ENCODE measurements around the gene MRPL58. TPM values are rescaled to one million over a fixed set of nuclear protein-coding genes. Genes with fewer than 3 reads are reported as not detected.
A peak's percentile ranks its signal among the peaks of the same experiment; 100 is the strongest.
"Not testable (repeated sequence)": the region's sequence is repeated elsewhere in the genome, so short reads cannot be mapped to it uniquely, and the experiment has no call there.

MRPL58 gene
- total RNA-seq, 1 donor from 2014 or later: 33.6 TPM

DNA sequence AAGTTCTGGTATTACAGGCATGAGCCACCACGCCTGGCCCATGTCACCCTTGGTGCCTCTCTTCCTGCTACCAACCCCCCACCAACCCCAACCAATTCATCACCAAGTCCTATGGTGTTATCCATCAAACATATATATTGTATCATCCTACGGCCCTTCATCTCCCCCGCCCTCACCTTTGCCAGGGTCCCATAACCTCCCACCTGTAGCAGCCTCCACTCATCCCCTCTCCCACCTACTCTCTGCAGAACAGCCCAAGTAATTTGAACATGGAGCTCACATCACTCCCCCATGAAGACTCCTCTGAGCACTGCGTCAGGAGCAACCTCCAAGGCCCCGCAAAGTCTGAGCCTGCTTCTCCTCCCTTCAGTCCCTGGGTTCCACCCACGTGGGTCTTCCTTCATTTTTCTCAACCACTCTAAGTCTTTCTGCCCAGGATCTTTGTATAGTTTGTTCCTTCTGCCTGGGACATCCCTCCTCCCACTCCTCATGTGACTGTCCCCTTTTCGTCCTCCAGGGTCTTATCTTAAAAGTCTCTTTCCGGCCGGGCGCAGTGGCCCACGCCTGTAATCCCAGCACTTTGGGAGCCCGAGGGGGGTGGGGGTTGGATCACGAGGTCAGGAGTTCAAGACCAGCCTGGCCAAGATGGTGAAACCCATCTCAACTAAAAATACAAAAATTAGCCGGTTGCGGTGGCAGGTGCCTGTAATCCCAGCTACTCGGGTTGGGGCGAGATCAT is 32.9 kb upstream of the MRPL58 start:
- Histone ChIP-seq H3K4me1 (peaks cover 9% of the 10 kb centered on the region), H3K27ac (no peak overlapping the region), H3K36me3 (no peaks in the 10 kb centered on the region), H3K27me3 (no peaks in the 10 kb centered on the region), H3K4me3 (no peak overlapping the region), H3K9me3 (no peaks in the 10 kb centered on the region)
- intact Hi-C loops (cut with DNase I): no loop called here
- TF ChIP-seq, protein P1, sequence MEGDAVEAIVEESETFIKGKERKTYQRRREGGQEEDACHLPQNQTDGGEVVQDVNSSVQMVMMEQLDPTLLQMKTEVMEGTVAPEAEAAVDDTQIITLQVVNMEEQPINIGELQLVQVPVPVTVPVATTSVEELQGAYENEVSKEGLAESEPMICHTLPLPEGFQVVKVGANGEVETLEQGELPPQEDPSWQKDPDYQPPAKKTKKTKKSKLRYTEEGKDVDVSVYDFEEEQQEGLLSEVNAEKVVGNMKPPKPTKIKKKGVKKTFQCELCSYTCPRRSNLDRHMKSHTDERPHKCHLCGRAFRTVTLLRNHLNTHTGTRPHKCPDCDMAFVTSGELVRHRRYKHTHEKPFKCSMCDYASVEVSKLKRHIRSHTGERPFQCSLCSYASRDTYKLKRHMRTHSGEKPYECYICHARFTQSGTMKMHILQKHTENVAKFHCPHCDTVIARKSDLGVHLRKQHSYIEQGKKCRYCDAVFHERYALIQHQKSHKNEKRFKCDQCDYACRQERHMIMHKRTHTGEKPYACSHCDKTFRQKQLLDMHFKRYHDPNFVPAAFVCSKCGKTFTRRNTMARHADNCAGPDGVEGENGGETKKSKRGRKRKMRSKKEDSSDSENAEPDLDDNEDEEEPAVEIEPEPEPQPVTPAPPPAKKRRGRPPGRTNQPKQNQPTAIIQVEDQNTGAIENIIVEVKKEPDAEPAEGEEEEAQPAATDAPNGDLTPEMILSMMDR (IDR thresholded peaks at IDR 0.05): no peak
- TF ChIP-seq POLR2AphosphoS5 (IDR thresholded peaks at IDR 0.05; ENCODE audit: insufficient read depth in 1 of 2, low read depth in 1 of 2) (no peak), POLR2A (IDR thresholded peaks at IDR 0.05) (no peak)
- DNase-seq (ENCODE audit: extremely low spot score in 2 of 2): no peak

DNA sequence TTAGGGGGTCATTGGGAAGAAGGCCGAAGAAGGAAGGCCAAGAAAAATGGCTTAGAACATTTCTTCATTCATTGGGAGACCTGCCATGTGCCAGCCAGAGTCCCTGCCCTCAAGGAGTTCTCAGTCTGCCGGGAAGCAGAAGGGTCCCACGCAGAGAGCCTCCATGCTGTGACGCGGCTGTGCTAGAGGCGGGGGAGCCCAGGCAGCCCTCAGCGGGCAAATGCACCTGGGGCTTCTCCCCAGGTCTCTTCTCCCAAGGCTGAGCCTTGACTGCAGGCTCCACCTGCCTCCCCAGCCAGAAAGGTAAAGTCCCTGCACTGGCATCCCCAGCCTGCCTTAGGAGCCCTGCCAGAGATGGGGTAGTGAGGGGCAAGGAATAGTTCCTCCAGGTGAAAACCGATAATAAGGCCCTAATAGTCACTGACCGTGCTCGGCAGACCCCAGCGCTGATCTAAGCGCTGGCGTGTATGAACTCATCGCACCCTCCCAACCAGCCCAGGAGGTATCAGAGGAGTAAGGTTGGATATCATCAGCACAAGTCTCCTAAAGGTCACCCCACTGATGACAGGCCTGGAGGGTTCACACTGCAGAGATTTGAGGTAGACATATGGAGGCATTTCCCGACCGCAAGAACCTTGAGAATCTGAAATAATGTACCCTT is 31.0 kb upstream of the MRPL58 start:
- Histone ChIP-seq H3K4me3 (peak overlapping the region; percentile 54 to 77), H3K27me3 (no peaks in the 10 kb centered on the region), H3K27ac (peak overlapping the region; percentile 84), H3K9me3 (no peaks in the 10 kb centered on the region), H3K36me3 (no peaks in the 10 kb centered on the region), H3K4me1 (peaks cover 9% of the 10 kb centered on the region)
- DNase-seq (ENCODE audit: extremely low spot score in 2 of 2): no peak
- intact Hi-C loops (cut with DNase I): no loop called here
- TF ChIP-seq, protein P1 (IDR thresholded peaks at IDR 0.05): no peak
- no peak for TF ChIP-seq POLR2A (IDR thresholded peaks at IDR 0.05)
- TF ChIP-seq POLR2AphosphoS5 (IDR thresholded peaks at IDR 0.05; ENCODE audit: insufficient read depth in 1 of 2, low read depth in 1 of 2): no peak

DNA sequence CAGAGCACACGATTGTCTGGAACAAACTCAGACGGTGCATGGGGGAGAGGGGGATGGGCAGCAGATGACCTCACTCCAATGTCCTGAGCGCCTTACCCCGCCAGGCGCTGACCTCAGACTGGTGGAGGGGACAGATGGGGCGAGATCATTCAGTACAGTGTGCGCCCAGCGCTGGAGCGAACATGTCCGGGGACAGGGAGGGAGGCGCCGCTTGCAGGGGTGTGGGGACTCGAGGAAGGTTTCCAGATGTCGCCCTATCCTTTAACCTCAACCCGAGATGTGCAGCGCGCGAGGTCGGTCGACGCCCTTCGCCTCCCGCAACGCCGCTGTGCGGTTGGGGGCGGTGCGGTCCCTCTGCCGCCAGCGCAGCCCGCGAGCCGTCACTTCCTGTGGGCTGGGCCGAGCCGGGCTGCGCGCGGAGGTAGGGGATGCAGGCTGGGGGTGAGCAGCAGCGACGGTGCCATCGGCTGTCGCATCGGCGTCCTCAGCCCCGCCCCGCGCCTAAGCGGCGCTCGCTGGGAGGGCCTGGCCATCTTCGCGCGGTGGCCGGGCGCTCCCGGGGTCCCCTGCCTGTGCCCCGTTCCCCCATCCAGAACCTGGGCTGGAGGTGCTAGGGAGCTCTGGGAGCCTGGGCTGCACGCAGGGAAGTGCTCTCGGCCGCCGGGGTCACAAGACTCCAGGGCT is 30.3 kb upstream of the MRPL58 start:
- intact Hi-C loops (cut with DNase I): no loop called here
- TF ChIP-seq POLR2A (IDR thresholded peaks at IDR 0.05) (peak in 1 of 2 donors; percentile 32), POLR2AphosphoS5 (IDR thresholded peaks at IDR 0.05; ENCODE audit: insufficient read depth in 1 of 2, low read depth in 1 of 2) (peak in 1 of 2 donors; percentile 78)
- TF ChIP-seq, protein P1 (IDR thresholded peaks at IDR 0.05): no peak
- no peaks in the 10 kb centered on the region for H3K9me3 ChIP-seq
- no peaks in the 10 kb centered on the region for H3K36me3 ChIP-seq
- H3K4me1 ChIP-seq: peaks cover 14% of the 10 kb centered on the region
- peak overlapping the region; percentile 84 for H3K27ac ChIP-seq
- no peak for DNase-seq (ENCODE audit: extremely low spot score in 2 of 2)
- H3K27me3 ChIP-seq: no peaks in the 10 kb centered on the region
- H3K4me3 ChIP-seq: peak overlapping the region; percentile 54 to 77

DNA sequence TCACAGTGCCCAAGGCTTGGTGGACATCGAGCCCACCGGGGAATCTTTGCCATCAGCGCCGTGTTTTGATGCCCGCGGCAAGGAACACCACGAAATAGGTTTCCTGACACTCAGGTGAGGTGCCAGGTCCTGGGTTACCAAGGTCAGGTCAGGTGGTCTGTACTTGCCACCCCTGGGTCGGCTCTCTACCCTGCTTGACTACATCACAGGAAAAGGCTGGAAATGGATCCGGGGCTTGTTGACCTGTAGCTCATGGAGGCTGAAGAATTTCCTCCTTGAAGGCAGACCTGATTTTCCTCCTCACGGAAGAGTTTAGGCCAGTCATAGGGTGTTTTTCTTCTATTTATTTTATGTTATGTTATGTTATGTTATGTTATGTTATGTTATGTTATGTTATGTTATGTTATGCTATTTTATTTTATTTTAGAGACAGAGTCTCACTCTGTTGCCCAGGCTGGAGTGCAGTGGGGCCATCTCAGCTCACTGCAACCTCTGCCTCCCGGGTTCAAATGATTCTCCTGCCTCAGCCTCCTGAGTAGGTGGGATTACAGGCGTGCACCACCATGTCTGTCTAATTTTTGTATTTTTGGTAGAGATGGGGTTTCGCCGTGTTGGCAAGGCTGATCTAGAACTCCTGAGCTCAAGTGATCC is 29.7 kb upstream of the MRPL58 start:
- H3K36me3 ChIP-seq; H3K27me3 ChIP-seq; H3K9me3 ChIP-seq; DNase-seq (ENCODE audit: extremely low spot score in 2 of 2); intact Hi-C loops (cut with DNase I): not testable (repeated sequence)
- peaks cover 16% of the 10 kb centered on the region for H3K4me1 ChIP-seq
- peak overlapping the region; percentile 84 for H3K27ac ChIP-seq
- H3K4me3 ChIP-seq: peak overlapping the region; percentile 54 to 77

DNA sequence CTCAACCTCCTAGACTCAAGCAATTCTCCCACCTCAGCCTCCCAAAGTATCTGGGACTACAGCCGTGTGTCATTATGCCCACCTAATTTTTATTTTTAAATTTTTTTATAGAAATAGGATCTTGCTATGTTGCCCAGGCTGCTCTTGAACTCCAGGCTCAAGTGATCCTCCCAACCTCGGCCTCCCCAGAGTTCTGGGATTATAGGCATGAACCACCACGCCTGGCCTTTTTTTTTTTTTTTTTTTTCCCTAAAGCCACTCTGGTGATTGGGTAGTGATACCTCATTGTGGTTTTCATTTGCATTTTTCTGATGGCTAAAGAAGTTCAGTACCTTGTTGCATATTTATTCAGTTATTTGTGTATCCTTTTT is 26.3 kb upstream of the MRPL58 start:
- peaks cover 29% of the 10 kb centered on the region for H3K4me1 ChIP-seq
- H3K27ac ChIP-seq: no peak overlapping the region
- no peaks in the 10 kb centered on the region for H3K9me3 ChIP-seq
- intact Hi-C loops (cut with DNase I): no loop called here
- H3K4me3 ChIP-seq: no peak overlapping the region
- DNase-seq (ENCODE audit: extremely low spot score in 2 of 2): no peak
- no peaks in the 10 kb centered on the region for H3K36me3 ChIP-seq
- H3K27me3 ChIP-seq: no peaks in the 10 kb centered on the region
- TF ChIP-seq POLR2AphosphoS5 (IDR thresholded peaks at IDR 0.05; ENCODE audit: insufficient read depth in 1 of 2, low read depth in 1 of 2) (no peak), POLR2A (IDR thresholded peaks at IDR 0.05) (no peak)
- TF ChIP-seq, protein P1 (IDR thresholded peaks at IDR 0.05): no peak
